ENCODE data around the gene SNPH.

The SNPH gene

GRCh38 chr20:1281279-1282057 lies 15.4 kb downstream of the SNPH start:
- no peak for DNase-seq (ENCODE audit: low read depth, low spot score)

GRCh38 chr20:1282966-1283365 lies 16.9 kb downstream of the SNPH start:
- no peak overlapping the region for H3K4me3 ChIP-seq (ENCODE audit: insufficient read length, low read depth)
- H3K9ac ChIP-seq (ENCODE audit: insufficient read length, low read depth), result no peak overlapping the region
- H3K36me3 ChIP-seq (ENCODE audit: insufficient read depth, insufficient read length, low read length), result no peaks in the 10 kb centered on the region
- no peak for TF ChIP-seq SUZ12 (IDR thresholded peaks at IDR 0.05; ENCODE audit: extremely low read depth, insufficient read depth, insufficient read length)
- DNase-seq (ENCODE audit: low read depth, low spot score), result no peak
- H3K27me3 ChIP-seq (ENCODE audit: insufficient read depth, insufficient read length), result no peaks in the 10 kb centered on the region
- H3K9me3 ChIP-seq (ENCODE audit: insufficient read depth, low read length), result no peaks in the 10 kb centered on the region
- H3K4me1 ChIP-seq (ENCODE audit: insufficient read depth, insufficient read length), result peaks cover 2% of the 10 kb centered on the region

More at GRCh38 chr20:1281279-1282057, 15.4 kb downstream of the SNPH start:
- H3K36me3 ChIP-seq (ENCODE audit: insufficient read depth, insufficient read length, low read length), result no peaks in the 10 kb centered on the region
- no peaks in the 10 kb centered on the region for H3K27me3 ChIP-seq (ENCODE audit: insufficient read depth, insufficient read length)
- no peaks in the 10 kb centered on the region for H3K9me3 ChIP-seq (ENCODE audit: insufficient read depth, low read length)
- H3K9ac ChIP-seq (ENCODE audit: insufficient read length, low read depth), result no peak overlapping the region
- TF ChIP-seq YY1 (IDR thresholded peaks at IDR 0.05; ENCODE audit: insufficient read depth, insufficient read length) (no peak), ZNF274 (IDR thresholded peaks at IDR 0.05; ENCODE audit: low read depth, low read length) (no peak), SUZ12 (IDR thresholded peaks at IDR 0.05; ENCODE audit: extremely low read depth, insufficient read depth, insufficient read length) (no peak)
- no peak overlapping the region for H3K4me3 ChIP-seq (ENCODE audit: insufficient read length, low read depth)
- H3K4me1 ChIP-seq (ENCODE audit: insufficient read depth, insufficient read length), result peaks cover 2% of the 10 kb centered on the region

GRCh38 chr20:1283522-1284510 lies 17.7 kb downstream of the SNPH start:
- no peak for TF ChIP-seq ZNF274 (IDR thresholded peaks at IDR 0.05; ENCODE audit: low read depth, low read length)
- no peak overlapping the region for H3K9ac ChIP-seq (ENCODE audit: insufficient read length, low read depth)

GRCh38 chr20:1286267-1287024 lies 20.4 kb downstream of the SNPH start:
- Histone ChIP-seq H3K4me3 (ENCODE audit: insufficient read length, low read depth) (no peak overlapping the region), H3K36me3 (ENCODE audit: insufficient read depth, insufficient read length, low read length) (no peaks in the 10 kb centered on the region), H3K4me1 (ENCODE audit: insufficient read depth, insufficient read length) (peaks cover 2% of the 10 kb centered on the region), H3K9ac (ENCODE audit: insufficient read length, low read depth) (no peak overlapping the region), H3K9me3 (ENCODE audit: insufficient read depth, low read length) (no peaks in the 10 kb centered on the region), H3K27me3 (ENCODE audit: insufficient read depth, insufficient read length) (no peaks in the 10 kb centered on the region)
- TF ChIP-seq ZNF274 (IDR thresholded peaks at IDR 0.05; ENCODE audit: low read depth, low read length) (no peak), SUZ12 (IDR thresholded peaks at IDR 0.05; ENCODE audit: extremely low read depth, insufficient read depth, insufficient read length) (no peak), YY1 (IDR thresholded peaks at IDR 0.05; ENCODE audit: insufficient read depth, insufficient read length) (no peak)
- DNase-seq (ENCODE audit: low read depth, low spot score), result no peak

More at GRCh38 chr20:1283522-1284510, 17.7 kb downstream of the SNPH start:
- no peaks in the 10 kb centered on the region for H3K9me3 ChIP-seq (ENCODE audit: insufficient read depth, low read length)
- H3K4me1 ChIP-seq (ENCODE audit: insufficient read depth, insufficient read length), result peaks cover 2% of the 10 kb centered on the region
- H3K27me3 ChIP-seq (ENCODE audit: insufficient read depth, insufficient read length), result no peaks in the 10 kb centered on the region
- no peak overlapping the region for H3K4me3 ChIP-seq (ENCODE audit: insufficient read length, low read depth)
- no peak for DNase-seq (ENCODE audit: low read depth, low spot score)
- no peaks in the 10 kb centered on the region for H3K36me3 ChIP-seq (ENCODE audit: insufficient read depth, insufficient read length, low read length)

GRCh38 chr20:1287306-1287705 lies 21.2 kb downstream of the SNPH start:
- no peak for TF ChIP-seq ZNF274 (IDR thresholded peaks at IDR 0.05; ENCODE audit: low read depth, low read length)
- no peak for TF ChIP-seq YY1 (IDR thresholded peaks at IDR 0.05; ENCODE audit: insufficient read depth, insufficient read length)
- TF ChIP-seq SUZ12 (IDR thresholded peaks at IDR 0.05; ENCODE audit: extremely low read depth, insufficient read depth, insufficient read length), result no peak
- Histone ChIP-seq H3K27me3 (ENCODE audit: insufficient read depth, insufficient read length) (no peaks in the 10 kb centered on the region), H3K9me3 (ENCODE audit: insufficient read depth, low read length) (no peaks in the 10 kb centered on the region), H3K4me3 (ENCODE audit: insufficient read length, low read depth) (no peak overlapping the region), H3K4me1 (ENCODE audit: insufficient read depth, insufficient read length) (peaks cover 2% of the 10 kb centered on the region), H3K36me3 (ENCODE audit: insufficient read depth, insufficient read length, low read length) (no peaks in the 10 kb centered on the region), H3K9ac (ENCODE audit: insufficient read length, low read depth) (no peak overlapping the region)
- no peak for DNase-seq (ENCODE audit: low read depth, low spot score)

- Histone ChIP-seq H3K36me3 (ENCODE audit: insufficient read depth, insufficient read length, low read length) (no peaks in the 10 kb centered on the region), H3K9ac (ENCODE audit: insufficient read length, low read depth) (no peak overlapping the region), H3K9me3 (ENCODE audit: insufficient read depth, low read length) (no peaks in the 10 kb centered on the region), H3K27me3 (ENCODE audit: insufficient read depth, insufficient read length) (no peaks in the 10 kb centered on the region), H3K4me3 (ENCODE audit: insufficient read length, low read depth) (no peak overlapping the region), H3K4me1 (ENCODE audit: insufficient read depth, insufficient read length) (peaks cover 2% of the 10 kb centered on the region)
- TF ChIP-seq YY1 (IDR thresholded peaks at IDR 0.05; ENCODE audit: insufficient read depth, insufficient read length) (no peak), SUZ12 (IDR thresholded peaks at IDR 0.05; ENCODE audit: extremely low read depth, insufficient read depth, insufficient read length) (no peak), ZNF274 (IDR thresholded peaks at IDR 0.05; ENCODE audit: low read depth, low read length) (no peak)
- no peak for DNase-seq (ENCODE audit: low read depth, low spot score)
Measured at GRCh38 chr20:1287787-1288569, 21.9 kb downstream of the SNPH start.
